ENCODE data around the gene ZMIZ1. TPM values are rescaled to one million over a fixed set of nuclear protein-coding genes. Genes with fewer than 3 reads are reported as not detected.

Gene ZMIZ1
- total RNA-seq, 1 donor from 2014 or later = 67.6 TPM

DNA sequence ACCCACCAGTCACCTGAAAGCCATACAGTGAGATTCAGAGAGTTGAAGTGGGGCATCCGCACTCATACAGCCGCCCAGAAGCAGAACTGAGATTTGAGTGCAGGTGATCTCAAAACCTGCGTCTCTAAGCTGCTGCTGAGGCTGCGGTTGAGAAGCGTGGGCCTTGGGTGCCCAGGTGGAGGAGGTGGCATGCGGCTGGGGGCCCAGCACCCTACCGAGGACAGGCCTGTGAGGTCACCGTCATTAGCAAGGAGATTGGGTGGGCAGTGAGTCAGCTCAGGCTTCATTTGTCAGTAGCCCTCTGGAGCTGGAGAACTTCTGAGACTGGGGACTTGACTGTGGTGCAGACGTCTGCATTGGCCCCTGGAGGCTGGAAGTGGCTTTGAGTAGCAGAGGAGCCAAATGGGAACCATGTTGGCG is 29.8 kb downstream of the ZMIZ1 start:
- no peak overlapping the region for H3K4me3 Mint-ChIP-seq
- no peaks in the 10 kb centered on the region for H3K27me3 Mint-ChIP-seq (ENCODE audit: insufficient read depth)
- no peaks in the 10 kb centered on the region for H3K36me3 Mint-ChIP-seq (ENCODE audit: low read depth)
- DNase-seq (ENCODE audit: low spot score) = no peak
- no peaks in the 10 kb centered on the region for H3K9me3 Mint-ChIP-seq
- H3K4me1 Mint-ChIP-seq (ENCODE audit: low read depth) = peaks cover 4% of the 10 kb centered on the region
- no peak overlapping the region for H3K27ac Mint-ChIP-seq
- intact Hi-C loops (cut with micrococcal nuclease) = no loop called here

DNA sequence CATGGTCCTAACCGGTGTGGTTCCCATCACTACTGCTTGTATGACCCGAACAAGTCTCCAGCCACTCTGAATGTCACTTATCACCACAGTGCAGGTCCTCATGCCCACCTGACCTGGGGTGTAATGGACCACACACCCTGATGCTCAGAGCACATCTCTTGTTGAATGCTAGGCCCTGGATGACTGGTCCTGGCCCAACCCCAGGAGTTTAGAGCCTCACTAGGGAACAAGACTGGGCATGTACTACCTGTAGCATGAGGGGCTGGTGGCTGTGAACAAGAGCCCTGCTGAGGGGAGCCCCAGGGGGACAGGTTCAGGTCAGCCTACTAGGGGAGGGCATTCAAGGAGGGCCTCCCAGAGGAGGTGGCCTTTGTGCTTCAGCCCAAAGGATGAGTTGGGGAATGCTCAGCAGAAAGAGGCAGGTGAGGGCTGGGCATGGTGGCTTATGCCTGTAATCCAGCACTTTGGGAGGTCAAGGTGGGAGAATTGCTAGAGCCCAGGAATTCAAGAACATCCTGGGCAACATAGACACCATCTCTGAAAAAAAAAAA is 31.2 kb downstream of the ZMIZ1 start:
- Mint-ChIP-seq H3K9me3 (no peaks in the 10 kb centered on the region), H3K4me1 (ENCODE audit: low read depth) (no peaks in the 10 kb centered on the region), H3K27ac (no peak overlapping the region), H3K27me3 (ENCODE audit: insufficient read depth) (no peaks in the 10 kb centered on the region), H3K36me3 (ENCODE audit: low read depth) (no peaks in the 10 kb centered on the region), H3K4me3 (no peak overlapping the region)
- DNase-seq (ENCODE audit: low spot score) = no peak
- intact Hi-C loops (cut with micrococcal nuclease) = no loop called here

DNA sequence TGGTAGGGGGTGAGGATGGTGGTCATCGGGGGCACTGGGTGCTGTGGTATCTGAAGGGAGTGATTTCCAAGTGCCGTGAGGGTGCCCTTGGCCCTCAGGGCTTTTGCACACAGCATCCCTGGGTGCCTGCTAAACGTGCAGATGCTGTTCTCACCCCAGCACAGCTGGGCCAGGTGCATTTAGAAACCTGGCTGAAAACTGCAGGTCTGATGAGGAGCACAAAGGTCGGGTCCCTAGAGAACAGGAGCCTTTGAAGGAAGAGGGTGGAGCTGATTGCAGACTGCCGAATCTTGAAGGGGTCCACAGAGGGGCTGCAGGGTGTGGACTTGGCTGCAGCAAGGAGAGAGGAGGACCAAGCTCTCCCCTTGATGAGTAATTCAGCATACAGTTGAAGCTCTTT is 32.0 kb downstream of the ZMIZ1 start:
- Mint-ChIP-seq H3K27ac (no peak overlapping the region), H3K9me3 (no peaks in the 10 kb centered on the region), H3K4me3 (no peak overlapping the region), H3K36me3 (ENCODE audit: low read depth) (no peaks in the 10 kb centered on the region), H3K27me3 (ENCODE audit: insufficient read depth) (no peaks in the 10 kb centered on the region), H3K4me1 (ENCODE audit: low read depth) (no peaks in the 10 kb centered on the region)
- DNase-seq (ENCODE audit: low spot score) = no peak
- intact Hi-C loops (cut with micrococcal nuclease) = no loop called here

DNA sequence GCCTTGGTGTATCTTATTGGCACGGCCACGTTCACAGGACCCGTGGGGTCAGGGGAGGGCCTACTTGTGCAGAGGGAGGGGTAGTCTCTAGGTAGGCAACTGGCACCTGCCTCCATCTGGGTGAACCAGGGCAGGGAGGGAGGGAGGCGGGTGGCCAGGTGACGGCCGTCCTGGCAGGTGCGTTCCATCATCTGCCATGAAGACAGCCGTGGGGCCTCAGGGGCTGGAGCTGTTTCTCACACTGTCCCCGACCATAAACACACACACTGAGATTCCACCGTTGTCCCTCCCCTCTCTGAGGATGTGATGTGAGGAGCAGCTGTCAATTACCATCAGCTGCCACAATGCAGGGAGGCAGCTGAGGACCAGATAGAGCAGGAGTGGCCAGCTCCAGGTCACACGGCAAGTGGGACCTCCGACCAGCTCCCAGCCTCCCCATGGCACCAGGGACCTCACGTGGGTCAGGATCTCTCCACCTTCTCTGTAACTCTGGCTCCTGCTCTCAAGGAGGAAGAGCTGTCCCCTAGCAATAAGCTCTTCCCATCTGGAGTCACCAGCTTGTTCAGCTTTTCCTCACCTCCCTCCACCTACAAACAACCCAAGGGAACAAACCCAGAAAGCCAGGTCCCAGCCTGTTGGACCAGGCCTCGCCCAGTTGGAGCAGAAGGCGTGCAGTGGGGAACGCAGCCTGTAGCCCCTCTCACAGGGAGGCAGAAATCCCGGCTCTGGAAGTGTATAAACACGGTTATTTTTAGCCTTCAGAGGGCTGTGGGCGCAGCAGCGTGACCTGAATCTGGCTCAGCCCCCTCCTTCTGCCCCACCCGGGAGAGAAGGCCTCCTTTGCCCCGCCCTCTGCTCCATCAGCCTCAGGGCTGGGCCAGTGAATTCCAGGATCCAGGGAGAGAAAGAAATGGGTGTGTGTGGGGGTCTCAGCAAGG is 33.1 kb downstream of the ZMIZ1 start:
- intact Hi-C loops (cut with micrococcal nuclease) = no loop called here
- H3K4me3 Mint-ChIP-seq = no peak overlapping the region
- H3K27me3 Mint-ChIP-seq (ENCODE audit: insufficient read depth) = no peaks in the 10 kb centered on the region
- no peaks in the 10 kb centered on the region for H3K9me3 Mint-ChIP-seq
- no peak overlapping the region for H3K27ac Mint-ChIP-seq
- no peaks in the 10 kb centered on the region for H3K36me3 Mint-ChIP-seq (ENCODE audit: low read depth)
- no peak for DNase-seq (ENCODE audit: low spot score)
- no peaks in the 10 kb centered on the region for H3K4me1 Mint-ChIP-seq (ENCODE audit: low read depth)

DNA sequence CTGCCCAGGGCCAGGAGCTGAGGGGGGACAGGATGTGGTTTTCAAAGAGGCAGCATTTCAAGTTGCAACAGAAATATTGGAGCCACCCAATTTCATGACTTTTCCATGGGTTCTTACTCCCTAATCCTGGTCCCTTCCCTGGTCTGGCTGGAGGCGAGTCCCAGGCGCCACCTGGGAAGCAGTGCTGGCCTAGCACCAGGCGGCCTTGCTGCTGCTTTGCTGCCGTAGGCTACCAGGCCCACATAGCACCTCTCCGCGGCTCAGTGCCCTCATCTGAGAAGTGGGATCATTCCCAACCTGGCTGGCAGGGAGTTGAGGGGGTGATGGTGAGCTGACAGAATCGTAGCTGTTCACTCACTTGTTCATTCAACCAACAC is 33.7 kb downstream of the ZMIZ1 start:
- Mint-ChIP-seq H3K4me3 (no peak overlapping the region), H3K27ac (no peak overlapping the region), H3K9me3 (no peaks in the 10 kb centered on the region), H3K4me1 (ENCODE audit: low read depth) (no peaks in the 10 kb centered on the region), H3K27me3 (ENCODE audit: insufficient read depth) (no peaks in the 10 kb centered on the region), H3K36me3 (ENCODE audit: low read depth) (no peaks in the 10 kb centered on the region)
- intact Hi-C loops (cut with micrococcal nuclease) = no loop called here
- no peak for DNase-seq (ENCODE audit: low spot score)

DNA sequence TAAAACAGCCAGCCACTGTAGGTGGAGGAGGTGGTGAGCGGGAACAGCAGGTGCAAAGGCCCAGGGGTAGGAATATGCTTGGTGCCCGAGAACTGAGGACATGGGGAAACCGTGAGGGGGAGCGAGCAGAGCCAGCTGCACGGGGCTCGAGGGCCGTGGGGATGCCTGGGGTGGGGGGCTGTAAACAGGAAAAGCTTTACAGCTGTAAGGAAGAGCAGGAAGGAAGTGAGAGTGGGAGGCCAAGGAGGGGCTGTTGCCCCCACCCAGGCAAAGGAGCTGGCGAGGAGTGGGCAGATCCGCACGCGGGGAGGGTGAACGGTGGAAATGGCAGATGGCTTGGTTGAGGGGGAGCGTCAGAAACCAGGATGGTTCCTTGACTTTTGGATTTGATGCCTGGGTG is 34.4 kb downstream of the ZMIZ1 start:
- Mint-ChIP-seq H3K27ac (no peak overlapping the region), H3K9me3 (no peaks in the 10 kb centered on the region), H3K4me1 (ENCODE audit: low read depth) (no peaks in the 10 kb centered on the region), H3K36me3 (ENCODE audit: low read depth) (no peaks in the 10 kb centered on the region), H3K27me3 (ENCODE audit: insufficient read depth) (no peaks in the 10 kb centered on the region), H3K4me3 (no peak overlapping the region)
- no peak for DNase-seq (ENCODE audit: low spot score)
- intact Hi-C loops (cut with micrococcal nuclease) = no loop called here

DNA sequence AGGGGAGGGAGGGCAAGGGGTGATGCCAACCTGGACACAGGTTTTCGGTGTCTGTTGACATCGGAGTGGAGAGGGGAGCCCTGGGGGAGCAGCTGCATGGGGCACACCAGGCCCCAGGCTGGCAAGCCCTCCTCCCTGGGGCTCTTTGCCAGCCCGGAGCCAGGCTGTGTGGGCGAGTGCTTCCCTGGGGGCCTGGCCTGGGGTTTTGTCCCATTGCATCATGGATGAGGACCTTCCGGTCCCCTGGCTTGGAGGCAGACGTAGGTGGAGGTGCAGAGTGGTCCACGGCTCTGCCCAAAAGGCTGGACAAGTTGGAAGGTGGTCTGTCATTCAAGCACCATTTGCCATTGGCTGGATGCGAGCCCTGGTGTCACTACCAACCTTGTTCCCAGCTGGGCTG is 34.8 kb downstream of the ZMIZ1 start:
- Mint-ChIP-seq H3K4me3 (no peak overlapping the region), H3K4me1 (ENCODE audit: low read depth) (no peaks in the 10 kb centered on the region), H3K9me3 (no peaks in the 10 kb centered on the region), H3K27ac (no peak overlapping the region), H3K36me3 (ENCODE audit: low read depth) (no peaks in the 10 kb centered on the region), H3K27me3 (ENCODE audit: insufficient read depth) (no peaks in the 10 kb centered on the region)
- intact Hi-C loops (cut with micrococcal nuclease) = no loop called here
- no peak for DNase-seq (ENCODE audit: low spot score)

DNA sequence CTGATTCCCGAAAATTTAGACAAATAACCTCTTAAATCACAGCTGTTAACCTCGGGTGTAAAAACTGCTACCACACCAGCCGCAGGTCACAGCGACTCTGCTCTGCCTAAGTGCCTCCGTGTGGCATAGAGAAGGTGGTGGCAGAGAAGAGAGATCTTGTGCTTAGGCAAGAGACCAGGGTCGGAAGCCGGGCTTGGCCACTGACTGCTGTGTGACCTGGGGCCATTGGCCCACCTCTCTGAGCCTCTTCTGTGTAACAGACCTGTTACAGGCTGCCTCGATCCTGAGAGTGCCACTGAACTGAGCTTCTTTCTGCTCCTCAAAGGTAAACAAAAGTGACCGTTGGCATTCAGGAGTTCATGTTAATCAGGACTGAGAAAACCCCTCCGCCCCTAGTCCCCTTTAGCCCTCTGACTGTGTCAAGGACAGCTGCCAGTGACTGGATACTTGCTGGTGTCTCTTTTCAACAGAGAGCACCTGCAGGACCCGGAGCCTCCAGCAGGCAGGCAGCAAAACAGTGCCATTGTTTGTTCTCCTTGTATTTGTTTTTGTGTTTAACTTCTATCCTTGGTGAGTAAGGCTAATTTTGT is 36.5 kb downstream of the ZMIZ1 start:
- Mint-ChIP-seq H3K4me1 (ENCODE audit: low read depth) (no peaks in the 10 kb centered on the region), H3K9me3 (no peaks in the 10 kb centered on the region), H3K36me3 (ENCODE audit: low read depth) (no peaks in the 10 kb centered on the region), H3K4me3 (no peak overlapping the region), H3K27me3 (ENCODE audit: insufficient read depth) (no peaks in the 10 kb centered on the region), H3K27ac (no peak overlapping the region)
- intact Hi-C loops (cut with micrococcal nuclease) = no loop called here
- no peak for DNase-seq (ENCODE audit: low spot score)

DNA sequence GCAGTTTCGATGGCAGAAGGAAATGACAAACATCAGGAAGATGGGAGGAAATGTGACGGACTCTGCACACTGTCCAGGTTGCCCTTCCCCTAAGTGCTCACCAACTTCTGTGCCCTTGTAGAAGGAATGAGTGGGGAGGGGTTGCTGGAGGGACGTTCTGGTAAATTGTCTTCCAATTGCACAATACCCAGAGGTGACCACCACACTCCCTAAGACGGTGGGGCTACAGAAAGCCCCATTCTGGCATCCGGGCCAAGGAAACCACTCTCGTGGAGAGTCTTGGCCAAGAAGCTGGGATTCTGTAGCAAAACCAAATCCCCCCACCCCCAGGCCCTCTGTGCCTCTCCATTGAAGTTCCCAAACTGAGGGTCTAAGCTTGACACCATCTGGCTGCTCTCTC is 37.1 kb downstream of the ZMIZ1 start:
- no peaks in the 10 kb centered on the region for H3K27me3 Mint-ChIP-seq (ENCODE audit: insufficient read depth)
- no peak overlapping the region for H3K27ac Mint-ChIP-seq
- no peak for DNase-seq (ENCODE audit: low spot score)
- no peak overlapping the region for H3K4me3 Mint-ChIP-seq
- no peaks in the 10 kb centered on the region for H3K4me1 Mint-ChIP-seq (ENCODE audit: low read depth)
- intact Hi-C loops (cut with micrococcal nuclease) = no loop called here
- H3K36me3 Mint-ChIP-seq (ENCODE audit: low read depth) = no peaks in the 10 kb centered on the region
- no peaks in the 10 kb centered on the region for H3K9me3 Mint-ChIP-seq

DNA sequence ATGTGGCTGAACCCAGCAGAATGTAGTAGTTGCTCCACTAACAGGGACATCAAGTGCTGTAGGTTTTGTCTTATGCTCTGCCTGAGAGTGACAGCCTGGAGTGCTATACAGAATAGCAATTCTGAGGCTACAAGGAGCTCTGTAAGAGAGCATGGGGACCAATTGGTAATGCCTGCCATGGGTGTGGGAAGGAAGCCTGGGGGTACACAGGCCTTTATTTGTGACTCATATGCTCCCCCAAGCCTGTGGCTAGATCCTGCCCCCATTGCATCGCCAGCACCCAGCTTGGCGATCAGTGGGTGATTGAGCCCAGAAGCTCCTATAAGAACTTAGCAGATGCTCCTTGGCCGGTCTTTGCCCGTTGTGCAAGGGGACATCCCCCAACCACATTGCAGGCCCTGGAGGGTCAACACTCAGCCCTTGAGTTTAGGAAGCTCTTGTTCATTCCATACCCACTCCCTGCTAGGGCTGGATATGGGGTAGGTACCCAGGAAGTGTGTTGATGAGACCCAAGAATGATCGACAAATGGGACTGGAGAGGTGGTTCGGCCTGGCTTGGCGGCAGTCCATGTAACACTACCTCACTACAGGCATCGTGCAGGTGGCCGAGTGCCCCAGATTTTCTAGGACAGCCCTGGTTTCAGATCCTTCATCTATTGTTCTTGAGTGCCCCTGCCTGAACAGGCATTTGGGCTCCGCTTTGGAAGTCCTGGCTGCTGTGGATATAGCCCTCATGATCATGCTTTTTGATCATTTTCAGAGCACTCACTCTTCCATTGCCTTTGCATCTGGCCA is 37.7 kb downstream of the ZMIZ1 start:
- Mint-ChIP-seq H3K4me1 (ENCODE audit: low read depth) (no peaks in the 10 kb centered on the region), H3K27me3 (ENCODE audit: insufficient read depth) (no peaks in the 10 kb centered on the region), H3K36me3 (ENCODE audit: low read depth) (no peaks in the 10 kb centered on the region), H3K9me3 (no peaks in the 10 kb centered on the region), H3K27ac (no peak overlapping the region), H3K4me3 (no peak overlapping the region)
- no peak for DNase-seq (ENCODE audit: low spot score)
- intact Hi-C loops (cut with micrococcal nuclease) = no loop called here

DNA sequence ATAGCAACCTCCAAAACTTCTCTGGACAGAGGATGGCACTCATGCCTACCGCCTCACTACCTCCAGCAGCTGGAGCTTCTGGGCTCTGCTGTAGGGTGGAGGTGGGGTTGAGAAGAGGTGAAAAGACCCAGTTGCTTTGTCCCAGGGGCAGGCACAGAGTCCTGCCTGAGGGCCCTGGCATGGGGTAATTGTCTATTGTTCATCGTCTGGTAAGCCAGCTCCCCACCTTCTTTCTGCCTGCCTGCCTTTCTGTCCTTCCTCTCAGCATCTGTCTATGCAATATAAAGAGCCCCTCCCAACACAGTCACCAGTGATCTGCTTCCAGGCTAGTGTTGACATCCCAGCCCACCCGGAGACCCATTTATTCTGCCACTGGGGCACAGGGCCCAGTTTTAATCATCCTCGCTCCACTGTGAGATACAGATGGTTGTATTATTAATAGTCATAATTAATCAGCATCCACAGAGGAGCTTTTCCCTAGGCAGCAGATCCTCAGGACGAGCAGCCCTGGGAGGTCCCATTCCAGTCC is 39.0 kb downstream of the ZMIZ1 start:
- H3K4me3 Mint-ChIP-seq = no peak overlapping the region
- H3K27me3 Mint-ChIP-seq (ENCODE audit: insufficient read depth) = no peaks in the 10 kb centered on the region
- no peaks in the 10 kb centered on the region for H3K9me3 Mint-ChIP-seq
- no peaks in the 10 kb centered on the region for H3K36me3 Mint-ChIP-seq (ENCODE audit: low read depth)
- H3K4me1 Mint-ChIP-seq (ENCODE audit: low read depth) = no peaks in the 10 kb centered on the region
- H3K27ac Mint-ChIP-seq = no peak overlapping the region
- intact Hi-C loops (cut with micrococcal nuclease) = no loop called here
- no peak for DNase-seq (ENCODE audit: low spot score)

DNA sequence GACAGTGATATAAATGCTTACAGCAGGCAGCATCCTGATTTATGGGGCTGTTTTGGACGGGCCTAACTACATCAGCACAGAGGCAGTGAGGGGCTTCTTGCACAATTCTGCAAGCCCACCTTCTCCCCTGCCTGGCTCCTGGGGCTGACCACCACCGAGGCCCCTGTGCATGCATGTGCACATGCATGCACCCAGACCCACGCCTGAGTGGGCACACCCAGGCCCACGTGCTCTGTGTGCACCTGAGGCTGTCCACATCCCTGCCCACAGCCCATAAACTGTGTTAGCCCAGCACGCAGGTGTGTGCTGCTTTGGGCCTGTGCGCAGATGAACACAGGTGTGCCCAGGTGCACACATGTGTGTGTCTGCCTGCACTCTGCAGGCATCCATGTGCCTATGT is 40.0 kb downstream of the ZMIZ1 start:
- no peak for DNase-seq (ENCODE audit: low spot score)
- Mint-ChIP-seq H3K27me3 (ENCODE audit: insufficient read depth) (no peaks in the 10 kb centered on the region), H3K27ac (no peak overlapping the region), H3K4me1 (ENCODE audit: low read depth) (peaks cover 2% of the 10 kb centered on the region), H3K4me3 (no peak overlapping the region), H3K36me3 (ENCODE audit: low read depth) (no peaks in the 10 kb centered on the region), H3K9me3 (no peaks in the 10 kb centered on the region)
- intact Hi-C loops (cut with micrococcal nuclease) = no loop called here

DNA sequence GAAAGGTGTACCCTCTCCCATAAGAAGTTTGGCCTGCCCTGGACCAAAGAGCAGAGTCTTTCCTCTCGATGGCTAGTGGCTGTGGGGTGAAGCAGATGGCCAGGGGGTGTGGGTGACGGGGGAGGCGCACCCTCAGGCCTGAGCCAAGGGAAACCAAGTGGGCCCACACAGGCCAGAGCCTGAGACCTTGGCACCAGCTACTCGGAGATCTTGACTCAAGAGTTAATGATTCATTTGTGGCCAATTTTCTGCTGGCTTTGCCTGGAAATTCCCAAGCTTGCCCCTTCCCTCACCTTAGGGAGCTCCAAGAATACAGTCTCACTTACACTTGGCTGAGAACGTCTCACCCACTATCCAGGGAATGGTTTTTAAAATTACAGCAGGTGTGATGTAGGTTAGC is 42.7 kb downstream of the ZMIZ1 start:
- H3K27me3 Mint-ChIP-seq (ENCODE audit: insufficient read depth) = no peaks in the 10 kb centered on the region
- no peaks in the 10 kb centered on the region for H3K9me3 Mint-ChIP-seq
- intact Hi-C loops (cut with micrococcal nuclease) = no loop called here
- DNase-seq (ENCODE audit: low spot score) = no peak
- H3K4me1 Mint-ChIP-seq (ENCODE audit: low read depth) = peaks cover 24% of the 10 kb centered on the region
- no peak overlapping the region for H3K4me3 Mint-ChIP-seq
- no peaks in the 10 kb centered on the region for H3K36me3 Mint-ChIP-seq (ENCODE audit: low read depth)
- H3K27ac Mint-ChIP-seq = no peak overlapping the region
